B cell (primary cell): ENCODE results near the gene ZBED5.
"Not testable (repeated sequence)": the region's sequence is repeated elsewhere in the genome, so short reads cannot be mapped to it uniquely, and the experiment has no call there.

Source experiments
- EZH2 ChIP-seq: IDR thresholded peaks from 2 replicates; pipeline ENCODE4 v1.6.1; 2012; ENCODE audit warnings: borderline replicate concordance, low read depth, mild to moderate bottlenecking, moderate library complexity, low read length; ENCODE audit not compliant: insufficient read depth, poor library complexity, severe bottlenecking
- TF ChIP-seq, protein P1 (sequence below): fragments of 200-600 bp; IDR thresholded peaks from one replicate; pipeline ENCODE4 v1.8.0; 2022; ENCODE audit warnings: antibody characterized with exemption, mild to moderate bottlenecking

DNA sequence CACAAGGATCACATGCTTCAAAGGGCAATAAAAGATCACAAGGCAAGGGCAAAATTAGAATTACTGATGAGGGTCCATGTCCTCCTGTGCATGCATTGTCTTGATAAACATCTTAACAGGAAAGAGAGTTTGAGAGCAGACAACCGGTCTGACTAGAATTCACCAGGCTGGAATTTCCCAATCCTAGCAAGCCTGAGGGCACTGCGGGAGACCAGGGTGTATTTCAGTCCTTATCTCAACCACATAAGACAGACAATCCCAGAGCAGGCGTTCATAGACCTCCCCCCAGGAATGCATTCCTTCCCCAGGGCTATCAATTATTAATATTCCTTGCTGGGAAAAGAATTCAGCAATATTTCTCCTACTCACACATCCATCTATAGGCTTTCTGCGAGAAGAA lies 26.4 kb upstream of the ZBED5 start:
- TF ChIP-seq, protein P1, sequence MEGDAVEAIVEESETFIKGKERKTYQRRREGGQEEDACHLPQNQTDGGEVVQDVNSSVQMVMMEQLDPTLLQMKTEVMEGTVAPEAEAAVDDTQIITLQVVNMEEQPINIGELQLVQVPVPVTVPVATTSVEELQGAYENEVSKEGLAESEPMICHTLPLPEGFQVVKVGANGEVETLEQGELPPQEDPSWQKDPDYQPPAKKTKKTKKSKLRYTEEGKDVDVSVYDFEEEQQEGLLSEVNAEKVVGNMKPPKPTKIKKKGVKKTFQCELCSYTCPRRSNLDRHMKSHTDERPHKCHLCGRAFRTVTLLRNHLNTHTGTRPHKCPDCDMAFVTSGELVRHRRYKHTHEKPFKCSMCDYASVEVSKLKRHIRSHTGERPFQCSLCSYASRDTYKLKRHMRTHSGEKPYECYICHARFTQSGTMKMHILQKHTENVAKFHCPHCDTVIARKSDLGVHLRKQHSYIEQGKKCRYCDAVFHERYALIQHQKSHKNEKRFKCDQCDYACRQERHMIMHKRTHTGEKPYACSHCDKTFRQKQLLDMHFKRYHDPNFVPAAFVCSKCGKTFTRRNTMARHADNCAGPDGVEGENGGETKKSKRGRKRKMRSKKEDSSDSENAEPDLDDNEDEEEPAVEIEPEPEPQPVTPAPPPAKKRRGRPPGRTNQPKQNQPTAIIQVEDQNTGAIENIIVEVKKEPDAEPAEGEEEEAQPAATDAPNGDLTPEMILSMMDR = not testable (repeated sequence)
- TF ChIP-seq EZH2 = not testable (repeated sequence)
